Cardiac muscle cell (in vitro differentiated cells and primary cell): ENCODE measurements around the gene NRXN2. TPM values are rescaled to one million over a fixed set of nuclear protein-coding genes. Genes with fewer than 3 reads are reported as not detected.
A peak's percentile ranks its signal among the peaks of the same experiment; 100 is the strongest.

ENCODE experiments used
- DNase-seq, 2 donors: peaks; one replicate each; pipeline versions ENCODE4 v3.0.0 to v3.0.0-alpha.2; 2010 to 2017; ENCODE audit warnings: low read depth in 1 of 2, low spot score in 1 of 2
- H3K27ac ChIP-seq: fragments of 200-600 bp; sonication (generic); 2 replicates; pipeline ENCODE4 v1.5.1; 2016
- H3K27me3 ChIP-seq: fragments of 200-600 bp; sonication (generic); 2 replicates; pipeline ENCODE4 v1.6.0; 2016; ENCODE audit warnings: control low read depth
- H3K36me3 ChIP-seq: fragments of 200-600 bp; sonication (generic); 2 replicates; pipeline ENCODE4 v1.5.1; 2016; ENCODE audit warnings: control low read depth
- H3K4me1 ChIP-seq: fragments of 200-600 bp; sonication (generic); 2 replicates; pipeline ENCODE4 v1.8.1; 2017; ENCODE audit warnings: low read depth, mild to moderate bottlenecking, mixed run types
- H3K4me3 ChIP-seq: fragments of 200-600 bp; sonication (generic); 2 replicates; pipeline ENCODE4 v1.5.1; 2016; ENCODE audit warnings: mild to moderate bottlenecking
- H3K9me3 ChIP-seq: fragments of 200-600 bp; sonication (generic); 2 replicates; pipeline ENCODE4 v1.5.1; 2017; ENCODE audit warnings: low read depth, mild to moderate bottlenecking, control low read depth
- polyA plus RNA-seq: library from polyadenylated mRNA; unstranded; fragments of >200 nt; fragmentation: Nextera tagmentation; extraction: Ambion mirVana; gene quantifications from 2 replicates; pipeline ENCODE4 v1.2.1, GENCODE V29; 2016
- total RNA-seq: library from RNA; depleted of rRNA; stranded (reverse); fragments of >200 nt; gene quantifications from 2 replicates; pipeline ENCODE4 v1.2.3, GENCODE V29; 2016
- TF ChIP-seq, protein P1 (sequence below): IDR thresholded peaks from 2 replicates; pipeline ENCODE4 v1.5.1; 2012; ENCODE audit warnings: low read depth, mild to moderate bottlenecking, low read length

The NRXN2 gene
- total and polyA plus RNA-seq, 2 experiments from 2014 or later: 1.2 to 1.3 TPM

- Histone ChIP-seq H3K4me1 (peaks cover 27% of the 10 kb centered on the region), H3K4me3 (no peak overlapping the region), H3K27me3 (no peaks in the 10 kb centered on the region), H3K27ac (peak overlapping the region; percentile 90), H3K36me3 (peaks cover 10% of the 10 kb centered on the region), H3K9me3 (no peaks in the 10 kb centered on the region)
- TF ChIP-seq, protein P1, sequence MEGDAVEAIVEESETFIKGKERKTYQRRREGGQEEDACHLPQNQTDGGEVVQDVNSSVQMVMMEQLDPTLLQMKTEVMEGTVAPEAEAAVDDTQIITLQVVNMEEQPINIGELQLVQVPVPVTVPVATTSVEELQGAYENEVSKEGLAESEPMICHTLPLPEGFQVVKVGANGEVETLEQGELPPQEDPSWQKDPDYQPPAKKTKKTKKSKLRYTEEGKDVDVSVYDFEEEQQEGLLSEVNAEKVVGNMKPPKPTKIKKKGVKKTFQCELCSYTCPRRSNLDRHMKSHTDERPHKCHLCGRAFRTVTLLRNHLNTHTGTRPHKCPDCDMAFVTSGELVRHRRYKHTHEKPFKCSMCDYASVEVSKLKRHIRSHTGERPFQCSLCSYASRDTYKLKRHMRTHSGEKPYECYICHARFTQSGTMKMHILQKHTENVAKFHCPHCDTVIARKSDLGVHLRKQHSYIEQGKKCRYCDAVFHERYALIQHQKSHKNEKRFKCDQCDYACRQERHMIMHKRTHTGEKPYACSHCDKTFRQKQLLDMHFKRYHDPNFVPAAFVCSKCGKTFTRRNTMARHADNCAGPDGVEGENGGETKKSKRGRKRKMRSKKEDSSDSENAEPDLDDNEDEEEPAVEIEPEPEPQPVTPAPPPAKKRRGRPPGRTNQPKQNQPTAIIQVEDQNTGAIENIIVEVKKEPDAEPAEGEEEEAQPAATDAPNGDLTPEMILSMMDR: no peak
- DNase-seq: no peak
These were observed 34.7 kb upstream of the NRXN2 start for GRCh38 chr11:64757549-64758329.

GRCh38 chr11:64755681-64756361 lies 32.8 kb upstream of the NRXN2 start:
- no peak for DNase-seq
- Histone ChIP-seq H3K4me1 (peaks cover 19% of the 10 kb centered on the region), H3K9me3 (no peaks in the 10 kb centered on the region), H3K27ac (no peak overlapping the region), H3K27me3 (no peaks in the 10 kb centered on the region), H3K36me3 (peaks cover 22% of the 10 kb centered on the region), H3K4me3 (no peak overlapping the region)
- TF ChIP-seq, protein P1: no peak

- no peak for DNase-seq
- no peaks in the 10 kb centered on the region for H3K27me3 ChIP-seq
- peaks cover 12% of the 10 kb centered on the region for H3K4me1 ChIP-seq
- peaks cover 28% of the 10 kb centered on the region for H3K36me3 ChIP-seq
- TF ChIP-seq, protein P1: no peak
- H3K4me3 ChIP-seq: no peak overlapping the region
- H3K9me3 ChIP-seq: no peaks in the 10 kb centered on the region
- no peak overlapping the region for H3K27ac ChIP-seq
These were observed 32.1 kb upstream of the NRXN2 start for GRCh38 chr11:64754919-64755662.

DNA sequence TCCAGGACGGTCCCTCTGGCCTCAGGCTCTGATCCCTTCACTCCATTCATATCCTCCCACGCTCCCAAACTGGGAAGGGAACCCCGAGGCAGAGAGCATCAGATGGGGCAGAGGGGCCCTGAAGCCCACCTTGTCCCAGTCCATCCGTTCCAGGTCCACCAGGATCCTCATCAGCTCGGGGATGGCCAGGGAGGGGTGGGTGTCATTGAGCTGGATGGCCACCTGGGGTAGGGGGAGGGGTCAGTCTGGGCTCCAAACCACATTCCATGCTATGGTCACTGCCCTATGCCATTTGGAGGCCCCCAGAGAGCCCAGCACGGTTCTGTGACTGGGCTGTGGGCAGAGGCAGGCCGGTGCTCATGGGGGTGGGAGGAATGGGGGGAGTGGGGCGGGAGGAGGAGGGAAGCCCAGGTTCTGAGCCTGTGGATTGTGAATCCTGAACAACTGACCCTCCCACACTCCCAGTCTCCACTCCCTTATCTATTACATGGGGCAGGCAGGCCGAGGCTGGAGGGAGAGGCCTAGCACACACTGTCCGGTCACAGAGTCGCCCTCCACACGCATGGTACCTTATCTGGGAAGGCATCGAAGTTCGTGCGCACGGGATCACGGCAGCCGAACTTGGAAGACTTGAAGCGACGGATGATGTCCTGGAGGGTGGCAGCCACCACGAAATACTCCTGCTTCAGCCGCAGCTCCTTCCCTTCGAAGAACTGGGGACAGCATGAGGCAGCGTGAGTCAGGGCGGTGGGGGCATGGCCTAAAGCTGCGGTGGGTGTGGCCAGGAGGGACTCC lies 31.3 kb upstream of the NRXN2 start:
- TF ChIP-seq, protein P1: no peak
- Histone ChIP-seq H3K9me3 (no peaks in the 10 kb centered on the region), H3K27me3 (no peaks in the 10 kb centered on the region), H3K4me1 (peaks cover 7% of the 10 kb centered on the region), H3K4me3 (no peak overlapping the region), H3K27ac (no peak overlapping the region), H3K36me3 (peaks cover 28% of the 10 kb centered on the region)
- DNase-seq: no peak
